ENCODE measurements around the gene TOP2B.

The TOP2B gene

DNA sequence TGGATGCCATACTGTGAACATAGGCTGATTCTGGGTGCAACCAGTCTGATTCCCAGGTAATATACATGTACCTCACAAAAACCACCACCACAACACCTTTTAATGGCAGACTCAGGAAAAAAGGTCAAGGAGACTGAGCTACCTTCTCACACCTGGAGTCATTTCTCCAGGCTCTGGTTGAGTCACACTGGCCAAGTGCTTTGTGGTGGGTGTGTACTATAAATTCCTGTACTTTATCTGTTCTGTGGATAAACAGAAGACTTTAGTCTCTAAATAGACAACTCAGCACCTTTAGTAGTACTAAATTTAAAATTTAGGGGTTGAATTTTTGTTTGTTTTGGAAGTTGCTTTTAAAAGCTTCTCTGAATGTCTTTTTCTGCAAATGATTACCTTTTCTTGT is 46.7 kb downstream of the TOP2B start (continued):
- no peak for TF ChIP-seq GLIS1 (tag by site-specific recombination; IDR thresholded peaks at IDR 0.05)
- TF ChIP-seq ZNF544 (tag by site-specific recombination; IDR thresholded peaks at IDR 0.05): no peak
- TF ChIP-seq, protein P1, sequence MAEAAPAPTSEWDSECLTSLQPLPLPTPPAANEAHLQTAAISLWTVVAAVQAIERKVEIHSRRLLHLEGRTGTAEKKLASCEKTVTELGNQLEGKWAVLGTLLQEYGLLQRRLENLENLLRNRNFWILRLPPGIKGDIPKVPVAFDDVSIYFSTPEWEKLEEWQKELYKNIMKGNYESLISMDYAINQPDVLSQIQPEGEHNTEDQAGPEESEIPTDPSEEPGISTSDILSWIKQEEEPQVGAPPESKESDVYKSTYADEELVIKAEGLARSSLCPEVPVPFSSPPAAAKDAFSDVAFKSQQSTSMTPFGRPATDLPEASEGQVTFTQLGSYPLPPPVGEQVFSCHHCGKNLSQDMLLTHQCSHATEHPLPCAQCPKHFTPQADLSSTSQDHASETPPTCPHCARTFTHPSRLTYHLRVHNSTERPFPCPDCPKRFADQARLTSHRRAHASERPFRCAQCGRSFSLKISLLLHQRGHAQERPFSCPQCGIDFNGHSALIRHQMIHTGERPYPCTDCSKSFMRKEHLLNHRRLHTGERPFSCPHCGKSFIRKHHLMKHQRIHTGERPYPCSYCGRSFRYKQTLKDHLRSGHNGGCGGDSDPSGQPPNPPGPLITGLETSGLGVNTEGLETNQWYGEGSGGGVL (tag by site-specific recombination; IDR thresholded peaks at IDR 0.05): no peak
- TF ChIP-seq GFI1B (tag by site-specific recombination; IDR thresholded peaks at IDR 0.05): no peak
- no peak for TF ChIP-seq ZFHX2 (tag by site-specific recombination; conservative IDR thresholded peaks at IDR 0.05)
- no peak for TF ChIP-seq ZNF670 (tag by site-specific recombination; IDR thresholded peaks at IDR 0.05; ENCODE audit: low read depth)

DNA sequence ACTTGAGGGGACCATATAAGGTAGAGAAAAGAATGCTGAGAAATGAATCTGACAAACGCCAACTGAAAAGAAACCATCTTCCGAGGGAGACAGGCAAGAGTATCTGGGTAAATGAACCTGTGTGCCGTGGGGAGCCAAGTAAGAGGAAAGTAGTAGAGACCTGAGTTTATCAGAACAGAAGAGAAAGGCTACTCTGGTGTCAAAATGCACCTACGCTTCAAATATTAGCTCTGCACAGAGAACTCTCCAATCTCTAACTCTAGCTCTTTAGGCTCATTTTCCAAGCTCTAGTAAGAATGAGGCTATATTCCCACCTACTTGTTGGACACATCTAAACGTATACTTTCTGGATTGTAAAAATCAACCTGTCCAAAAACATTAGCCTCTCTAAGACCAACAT is 53.5 kb downstream of the TOP2B start:
- peaks cover 30 to 73% of the 10 kb centered on the region in 2 experiments for H3K36me3 ChIP-seq (ENCODE audit: control insufficient read depth in 2 of 2, insufficient read depth in 1 of 2, low read length in 2 of 2)
- no peak overlapping the region for H3K4me3 ChIP-seq (ENCODE audit: low read depth, low read length)
- TF ChIP-seq MZF1 (tag by site-specific recombination; IDR thresholded peaks at IDR 0.05; ENCODE audit: borderline replicate concordance): no peak
- TF ChIP-seq, protein P2, sequence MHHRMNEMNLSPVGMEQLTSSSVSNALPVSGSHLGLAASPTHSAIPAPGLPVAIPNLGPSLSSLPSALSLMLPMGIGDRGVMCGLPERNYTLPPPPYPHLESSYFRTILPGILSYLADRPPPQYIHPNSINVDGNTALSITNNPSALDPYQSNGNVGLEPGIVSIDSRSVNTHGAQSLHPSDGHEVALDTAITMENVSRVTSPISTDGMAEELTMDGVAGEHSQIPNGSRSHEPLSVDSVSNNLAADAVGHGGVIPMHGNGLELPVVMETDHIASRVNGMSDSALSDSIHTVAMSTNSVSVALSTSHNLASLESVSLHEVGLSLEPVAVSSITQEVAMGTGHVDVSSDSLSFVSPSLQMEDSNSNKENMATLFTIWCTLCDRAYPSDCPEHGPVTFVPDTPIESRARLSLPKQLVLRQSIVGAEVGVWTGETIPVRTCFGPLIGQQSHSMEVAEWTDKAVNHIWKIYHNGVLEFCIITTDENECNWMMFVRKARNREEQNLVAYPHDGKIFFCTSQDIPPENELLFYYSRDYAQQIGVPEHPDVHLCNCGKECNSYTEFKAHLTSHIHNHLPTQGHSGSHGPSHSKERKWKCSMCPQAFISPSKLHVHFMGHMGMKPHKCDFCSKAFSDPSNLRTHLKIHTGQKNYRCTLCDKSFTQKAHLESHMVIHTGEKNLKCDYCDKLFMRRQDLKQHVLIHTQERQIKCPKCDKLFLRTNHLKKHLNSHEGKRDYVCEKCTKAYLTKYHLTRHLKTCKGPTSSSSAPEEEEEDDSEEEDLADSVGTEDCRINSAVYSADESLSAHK (tag by site-specific recombination; IDR thresholded peaks at IDR 0.05): no peak
- TF ChIP-seq ZNF510 (tag by site-specific recombination; IDR thresholded peaks at IDR 0.05; ENCODE audit: insufficient replicate concordance): no peak
- TF ChIP-seq, protein P3, sequence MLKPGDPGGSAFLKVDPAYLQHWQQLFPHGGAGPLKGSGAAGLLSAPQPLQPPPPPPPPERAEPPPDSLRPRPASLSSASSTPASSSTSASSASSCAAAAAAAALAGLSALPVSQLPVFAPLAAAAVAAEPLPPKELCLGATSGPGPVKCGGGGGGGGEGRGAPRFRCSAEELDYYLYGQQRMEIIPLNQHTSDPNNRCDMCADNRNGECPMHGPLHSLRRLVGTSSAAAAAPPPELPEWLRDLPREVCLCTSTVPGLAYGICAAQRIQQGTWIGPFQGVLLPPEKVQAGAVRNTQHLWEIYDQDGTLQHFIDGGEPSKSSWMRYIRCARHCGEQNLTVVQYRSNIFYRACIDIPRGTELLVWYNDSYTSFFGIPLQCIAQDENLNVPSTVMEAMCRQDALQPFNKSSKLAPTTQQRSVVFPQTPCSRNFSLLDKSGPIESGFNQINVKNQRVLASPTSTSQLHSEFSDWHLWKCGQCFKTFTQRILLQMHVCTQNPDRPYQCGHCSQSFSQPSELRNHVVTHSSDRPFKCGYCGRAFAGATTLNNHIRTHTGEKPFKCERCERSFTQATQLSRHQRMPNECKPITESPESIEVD (tag by site-specific recombination; IDR thresholded peaks at IDR 0.05): no peak
- TF ChIP-seq KLF1 (tag by site-specific recombination; IDR thresholded peaks at IDR 0.05): no peak
- TF ChIP-seq OSR2 (tag by site-specific recombination; IDR thresholded peaks at IDR 0.05): no peak
- no peak for TF ChIP-seq ZNF423 (tag by site-specific recombination; IDR thresholded peaks at IDR 0.05)
- no peak for TF ChIP-seq GLIS1 (tag by site-specific recombination; IDR thresholded peaks at IDR 0.05)
- TF ChIP-seq, protein P4, sequence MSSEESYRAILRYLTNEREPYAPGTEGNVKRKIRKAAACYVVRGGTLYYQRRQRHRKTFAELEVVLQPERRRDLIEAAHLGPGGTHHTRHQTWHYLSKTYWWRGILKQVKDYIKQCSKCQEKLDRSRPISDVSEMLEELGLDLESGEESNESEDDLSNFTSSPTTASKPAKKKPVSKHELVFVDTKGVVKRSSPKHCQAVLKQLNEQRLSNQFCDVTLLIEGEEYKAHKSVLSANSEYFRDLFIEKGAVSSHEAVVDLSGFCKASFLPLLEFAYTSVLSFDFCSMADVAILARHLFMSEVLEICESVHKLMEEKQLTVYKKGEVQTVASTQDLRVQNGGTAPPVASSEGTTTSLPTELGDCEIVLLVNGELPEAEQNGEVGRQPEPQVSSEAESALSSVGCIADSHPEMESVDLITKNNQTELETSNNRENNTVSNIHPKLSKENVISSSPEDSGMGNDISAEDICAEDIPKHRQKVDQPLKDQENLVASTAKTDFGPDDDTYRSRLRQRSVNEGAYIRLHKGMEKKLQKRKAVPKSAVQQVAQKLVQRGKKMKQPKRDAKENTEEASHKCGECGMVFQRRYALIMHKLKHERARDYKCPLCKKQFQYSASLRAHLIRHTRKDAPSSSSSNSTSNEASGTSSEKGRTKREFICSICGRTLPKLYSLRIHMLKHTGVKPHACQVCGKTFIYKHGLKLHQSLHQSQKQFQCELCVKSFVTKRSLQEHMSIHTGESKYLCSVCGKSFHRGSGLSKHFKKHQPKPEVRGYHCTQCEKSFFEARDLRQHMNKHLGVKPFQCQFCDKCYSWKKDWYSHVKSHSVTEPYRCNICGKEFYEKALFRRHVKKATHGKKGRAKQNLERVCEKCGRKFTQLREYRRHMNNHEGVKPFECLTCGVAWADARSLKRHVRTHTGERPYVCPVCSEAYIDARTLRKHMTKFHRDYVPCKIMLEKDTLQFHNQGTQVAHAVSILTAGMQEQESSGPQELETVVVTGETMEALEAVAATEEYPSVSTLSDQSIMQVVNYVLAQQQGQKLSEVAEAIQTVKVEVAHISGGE (tag by site-specific recombination; conservative IDR thresholded peaks at IDR 0.05; ENCODE audit: low read depth): no peak
- POLR2A ChIA-PET: no interaction called here
- no peak overlapping the region for H3K27ac ChIP-seq (ENCODE audit: extremely low read depth, low read depth, low read length)
- no peaks in the 10 kb centered on the region for H3K9me3 ChIP-seq (ENCODE audit: control insufficient read depth, insufficient read depth, low read depth, low read length)
- no peaks in the 10 kb centered on the region for H3K4me1 ChIP-seq (ENCODE audit: control insufficient read depth, insufficient read depth, low read length)
- CTCF ChIA-PET: no interaction called here

DNA sequence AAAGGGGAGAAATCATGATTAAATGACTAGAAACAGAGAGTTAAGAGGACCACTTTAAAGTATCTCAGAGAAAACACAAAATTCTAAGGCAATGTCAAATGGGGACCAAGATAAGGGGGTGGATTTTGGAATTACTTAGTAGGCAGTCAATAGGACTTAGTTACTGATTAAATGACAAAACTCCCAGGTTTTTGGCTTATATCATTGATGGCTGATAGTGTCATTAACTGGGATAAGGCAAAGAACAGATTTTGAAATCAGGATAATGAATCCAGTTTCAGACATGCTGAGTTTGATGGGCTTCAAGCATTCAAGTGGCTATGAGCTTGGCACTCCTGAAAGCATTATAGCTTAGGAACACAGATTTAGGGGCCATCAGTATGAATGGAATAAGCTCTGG is 53.9 kb downstream of the TOP2B start:
- no peaks in the 10 kb centered on the region for H3K4me1 ChIP-seq (ENCODE audit: control insufficient read depth, insufficient read depth, low read length)
- H3K4me3 ChIP-seq (ENCODE audit: low read depth, low read length): no peak overlapping the region
- peaks cover 28 to 72% of the 10 kb centered on the region in 2 experiments for H3K36me3 ChIP-seq (ENCODE audit: control insufficient read depth in 2 of 2, insufficient read depth in 1 of 2, low read length in 2 of 2)
- no peaks in the 10 kb centered on the region for H3K9me3 ChIP-seq (ENCODE audit: control insufficient read depth, insufficient read depth, low read depth, low read length)
- no peak overlapping the region for H3K27ac ChIP-seq (ENCODE audit: extremely low read depth, low read depth, low read length)
- POLR2A ChIA-PET: no interaction called here
- CTCF ChIA-PET: no interaction called here
- TF ChIP-seq PRDM1 (tag by site-specific recombination; IDR thresholded peaks at IDR 0.05): no peak
- no peak for TF ChIP-seq HOXA7 (CRISPR knock-in tag; IDR thresholded peaks at IDR 0.05; ENCODE audit: borderline replicate concordance)
- TF ChIP-seq, protein P5, sequence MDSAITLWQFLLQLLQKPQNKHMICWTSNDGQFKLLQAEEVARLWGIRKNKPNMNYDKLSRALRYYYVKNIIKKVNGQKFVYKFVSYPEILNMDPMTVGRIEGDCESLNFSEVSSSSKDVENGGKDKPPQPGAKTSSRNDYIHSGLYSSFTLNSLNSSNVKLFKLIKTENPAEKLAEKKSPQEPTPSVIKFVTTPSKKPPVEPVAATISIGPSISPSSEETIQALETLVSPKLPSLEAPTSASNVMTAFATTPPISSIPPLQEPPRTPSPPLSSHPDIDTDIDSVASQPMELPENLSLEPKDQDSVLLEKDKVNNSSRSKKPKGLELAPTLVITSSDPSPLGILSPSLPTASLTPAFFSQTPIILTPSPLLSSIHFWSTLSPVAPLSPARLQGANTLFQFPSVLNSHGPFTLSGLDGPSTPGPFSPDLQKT (IDR thresholded peaks at IDR 0.05; ENCODE audit: borderline replicate concordance, low read depth, low read length): no peak
- TF ChIP-seq ZNF596 (tag by site-specific recombination; IDR thresholded peaks at IDR 0.05): no peak
- no peak for TF ChIP-seq ZBTB21 (tag by site-specific recombination; IDR thresholded peaks at IDR 0.05)
- TF ChIP-seq ZNF473 (tag by site-specific recombination; IDR thresholded peaks at IDR 0.05): no peak
- TF ChIP-seq KLF8 (tag by site-specific recombination; IDR thresholded peaks at IDR 0.05): no peak
- TF ChIP-seq ZNF114 (tag by site-specific recombination; IDR thresholded peaks at IDR 0.05): no peak
- TF ChIP-seq MYNN (tag by site-specific recombination; IDR thresholded peaks at IDR 0.05; ENCODE audit: borderline replicate concordance): no peak
- no peak for TF ChIP-seq ZFP41 (tag by site-specific recombination; IDR thresholded peaks at IDR 0.05; ENCODE audit: borderline replicate concordance)

Measured in HEK293 (cell line).